Measurements from ENCODE around the gene LPP. TPM values are rescaled to one million over a fixed set of nuclear protein-coding genes. Genes with fewer than 3 reads are reported as not detected.

Gene LPP
- total RNA-seq, 2 donors from 2014 or later: 170 to 246 TPM

- no peak for DNase-seq
- no peaks in the 10 kb centered on the region for H3K4me1 ChIP-seq
- H3K9ac ChIP-seq (ENCODE audit: low read depth in 2 of 2, low read length in 2 of 2): no peak overlapping the region
- H3K27me3 ChIP-seq: no peaks in the 10 kb centered on the region
- H3K4me3 ChIP-seq: no peak overlapping the region
- TF ChIP-seq, protein P1, sequence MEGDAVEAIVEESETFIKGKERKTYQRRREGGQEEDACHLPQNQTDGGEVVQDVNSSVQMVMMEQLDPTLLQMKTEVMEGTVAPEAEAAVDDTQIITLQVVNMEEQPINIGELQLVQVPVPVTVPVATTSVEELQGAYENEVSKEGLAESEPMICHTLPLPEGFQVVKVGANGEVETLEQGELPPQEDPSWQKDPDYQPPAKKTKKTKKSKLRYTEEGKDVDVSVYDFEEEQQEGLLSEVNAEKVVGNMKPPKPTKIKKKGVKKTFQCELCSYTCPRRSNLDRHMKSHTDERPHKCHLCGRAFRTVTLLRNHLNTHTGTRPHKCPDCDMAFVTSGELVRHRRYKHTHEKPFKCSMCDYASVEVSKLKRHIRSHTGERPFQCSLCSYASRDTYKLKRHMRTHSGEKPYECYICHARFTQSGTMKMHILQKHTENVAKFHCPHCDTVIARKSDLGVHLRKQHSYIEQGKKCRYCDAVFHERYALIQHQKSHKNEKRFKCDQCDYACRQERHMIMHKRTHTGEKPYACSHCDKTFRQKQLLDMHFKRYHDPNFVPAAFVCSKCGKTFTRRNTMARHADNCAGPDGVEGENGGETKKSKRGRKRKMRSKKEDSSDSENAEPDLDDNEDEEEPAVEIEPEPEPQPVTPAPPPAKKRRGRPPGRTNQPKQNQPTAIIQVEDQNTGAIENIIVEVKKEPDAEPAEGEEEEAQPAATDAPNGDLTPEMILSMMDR (IDR thresholded peaks at IDR 0.05): no peak
- no peaks in the 10 kb centered on the region for H3K36me3 ChIP-seq
- H3K9me3 ChIP-seq: no peaks in the 10 kb centered on the region
- intact Hi-C loops (cut with DNase I): no loop called here
- H3K27ac ChIP-seq: no peak overlapping the region
Measured at GRCh38 chr3:188677344-188677743, 523.4 kb downstream of the LPP start.

DNA sequence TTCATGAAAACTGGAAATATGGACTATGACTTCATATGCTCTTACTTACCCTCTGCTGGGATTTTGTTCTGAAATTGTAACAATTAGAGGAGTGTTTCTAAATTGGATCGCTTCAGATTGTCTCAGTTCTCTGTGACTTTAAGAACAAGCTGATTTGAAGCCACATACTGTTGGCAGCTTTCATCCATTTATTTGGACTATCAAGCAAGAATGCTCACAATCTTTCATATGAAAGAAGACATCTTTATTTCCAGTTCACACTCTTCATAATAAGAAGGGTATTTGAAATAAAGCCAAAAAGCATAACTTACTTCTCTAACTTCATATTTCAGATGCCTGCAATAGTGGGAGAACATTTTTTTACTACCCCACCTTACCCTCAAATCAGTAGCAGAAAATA, 526.2 kb downstream of the LPP start:
- no peak overlapping the region for H3K27ac ChIP-seq
- no peak overlapping the region for H3K9ac ChIP-seq (ENCODE audit: low read depth in 2 of 2, low read length in 2 of 2)
- TF ChIP-seq, protein P1 (IDR thresholded peaks at IDR 0.05): no peak
- intact Hi-C loops (cut with DNase I): no loop called here
- no peaks in the 10 kb centered on the region for H3K27me3 ChIP-seq
- H3K4me3 ChIP-seq: no peak overlapping the region
- no peaks in the 10 kb centered on the region for H3K36me3 ChIP-seq
- no peaks in the 10 kb centered on the region for H3K4me1 ChIP-seq
- H3K9me3 ChIP-seq: no peaks in the 10 kb centered on the region
- no peak for DNase-seq

GRCh38 chr3:188680605-188681004, 526.6 kb downstream of the LPP start:
- DNase-seq: no peak
- H3K36me3 ChIP-seq: no peaks in the 10 kb centered on the region
- no peaks in the 10 kb centered on the region for H3K9me3 ChIP-seq
- TF ChIP-seq, protein P1 (IDR thresholded peaks at IDR 0.05): no peak
- H3K4me1 ChIP-seq: no peaks in the 10 kb centered on the region
- H3K9ac ChIP-seq (ENCODE audit: low read depth in 2 of 2, low read length in 2 of 2): no peak overlapping the region
- intact Hi-C loops (cut with DNase I): no loop called here
- no peak overlapping the region for H3K27ac ChIP-seq
- no peak overlapping the region for H3K4me3 ChIP-seq
- no peaks in the 10 kb centered on the region for H3K27me3 ChIP-seq

DNA sequence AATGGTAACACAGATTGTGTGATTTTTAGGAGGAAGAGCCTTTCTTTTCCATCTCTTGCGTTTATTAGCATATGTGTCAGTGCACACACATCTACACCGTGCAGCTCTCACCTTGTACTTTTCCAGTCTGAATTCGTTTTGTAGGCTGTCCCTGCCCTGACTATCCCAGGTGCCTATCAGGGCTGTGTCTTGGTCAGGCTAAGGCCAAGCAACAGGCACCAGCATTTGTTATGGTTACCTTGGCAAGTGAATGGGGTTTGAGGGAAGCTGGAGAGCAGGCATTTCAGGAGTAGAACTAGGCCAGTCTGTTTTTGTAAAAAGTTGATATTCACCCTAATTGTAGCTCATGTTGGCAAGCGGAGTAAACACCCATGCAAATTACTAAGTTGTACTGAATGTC, 528.4 kb downstream of the LPP start:
- intact Hi-C loops (cut with DNase I): no loop called here
- Histone ChIP-seq H3K36me3 (no peaks in the 10 kb centered on the region), H3K9me3 (no peaks in the 10 kb centered on the region), H3K9ac (ENCODE audit: low read depth in 2 of 2, low read length in 2 of 2) (no peak overlapping the region), H3K4me3 (no peak overlapping the region), H3K27ac (no peak overlapping the region), H3K4me1 (no peaks in the 10 kb centered on the region), H3K27me3 (no peaks in the 10 kb centered on the region)
- no peak for DNase-seq
- TF ChIP-seq, protein P1 (IDR thresholded peaks at IDR 0.05): no peak

GRCh38 chr3:188683032-188683521, 529.1 kb downstream of the LPP start:
- TF ChIP-seq, protein P1 (IDR thresholded peaks at IDR 0.05): no peak
- H3K4me1 ChIP-seq: no peaks in the 10 kb centered on the region
- no peaks in the 10 kb centered on the region for H3K27me3 ChIP-seq
- intact Hi-C loops (cut with DNase I): no loop called here
- no peak overlapping the region for H3K9ac ChIP-seq (ENCODE audit: low read depth in 2 of 2, low read length in 2 of 2)
- no peaks in the 10 kb centered on the region for H3K9me3 ChIP-seq
- H3K4me3 ChIP-seq: no peak overlapping the region
- H3K36me3 ChIP-seq: no peaks in the 10 kb centered on the region
- H3K27ac ChIP-seq: no peak overlapping the region
- no peak for DNase-seq

Measured in colonic mucosa (tissue), 4 donors.